CD4-positive, alpha-beta T cell treated with Interferon alpha-2 for 1 hour (primary cell): ENCODE data around the gene SDK2.

Source experiments
- DNase-seq, 2 donors: peaks; one replicate each; pipeline ENCODE4 v3.0.0-alpha.2; 2020 to 2022

Gene SDK2

DNA sequence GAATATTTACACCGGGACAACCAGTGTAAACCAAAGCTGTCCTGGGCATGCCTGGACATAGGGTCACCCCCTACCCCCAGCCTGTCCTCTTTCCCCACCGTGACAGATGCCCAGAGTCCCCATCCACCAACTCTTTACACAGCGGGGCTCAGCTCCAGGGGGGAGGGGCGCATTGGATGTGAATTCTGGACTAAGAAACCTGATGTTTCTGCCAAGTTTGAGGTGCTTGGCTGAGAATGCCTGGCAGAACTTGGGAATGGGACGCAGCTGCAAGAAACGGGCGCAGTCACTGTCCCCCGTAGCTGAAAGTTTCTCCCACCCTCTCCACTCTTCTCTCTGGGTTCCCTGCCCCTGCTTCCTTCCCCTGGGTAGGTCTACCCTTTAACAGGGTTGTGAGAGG, 264.4 kb downstream of the SDK2 start:
- DNase-seq = no peak

DNA sequence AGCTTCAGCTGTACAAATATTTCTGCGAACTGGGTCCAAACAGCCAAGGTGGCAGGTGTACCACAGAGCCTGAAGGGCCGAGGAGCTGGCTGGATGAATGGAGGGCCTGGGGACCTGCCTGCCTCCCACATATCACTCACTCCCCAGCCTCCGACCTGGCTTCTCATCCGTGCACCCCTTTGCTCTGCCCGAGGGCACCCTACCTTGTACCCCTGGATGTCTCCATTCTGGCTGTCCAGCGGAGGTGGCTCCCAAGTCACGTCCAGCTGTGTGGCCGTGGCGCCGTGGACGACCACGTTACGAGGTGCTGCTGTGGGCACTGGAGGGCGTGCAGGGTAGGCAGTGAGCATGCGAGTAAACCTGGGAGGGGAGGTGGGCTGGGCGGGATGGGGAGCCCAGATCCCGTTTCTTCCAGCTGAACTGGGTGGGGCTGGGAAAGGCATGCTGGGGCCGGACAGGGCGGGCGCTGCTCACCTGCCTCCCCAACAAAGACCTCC, 265.2 kb downstream of the SDK2 start:
- no peak for DNase-seq

DNA sequence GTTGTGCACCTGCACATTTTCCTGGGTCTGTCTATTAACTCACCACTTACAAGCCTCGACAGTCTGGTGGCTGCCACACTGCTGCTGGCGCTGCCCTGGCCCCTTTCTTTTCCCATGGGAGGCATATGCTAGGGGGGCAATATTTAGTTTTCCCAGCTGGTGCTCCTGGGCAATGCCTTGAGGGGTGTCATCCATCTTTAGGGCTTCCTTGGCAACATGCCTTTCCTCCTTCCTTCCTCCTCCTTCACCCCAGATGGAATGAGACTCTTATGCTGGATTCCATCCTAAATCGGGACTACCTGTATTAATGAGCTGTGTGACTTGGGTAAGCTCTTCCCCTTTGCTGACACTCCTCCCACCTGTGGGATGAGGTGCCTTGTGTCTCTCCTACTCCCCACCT, 267.6 kb downstream of the SDK2 start:
- DNase-seq = no peak

DNA sequence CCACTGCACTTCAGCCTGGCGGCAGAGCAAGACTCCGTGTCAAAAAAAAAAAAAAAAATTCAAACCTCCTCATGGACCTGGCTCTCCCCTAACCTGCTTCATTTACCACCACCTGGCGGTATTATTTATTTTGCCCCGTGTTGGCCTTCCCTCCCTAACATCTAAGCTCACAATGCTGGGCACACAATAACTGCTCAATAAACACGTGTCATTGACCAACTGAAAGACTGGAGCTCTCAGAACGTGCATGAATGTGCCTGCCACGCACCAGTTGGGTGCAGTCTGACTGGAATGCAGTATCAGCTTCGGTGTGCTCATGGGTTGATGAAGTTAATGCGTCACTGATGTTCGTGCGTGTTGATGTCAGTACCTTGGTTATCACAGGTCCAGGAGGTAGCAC, 268.1 kb downstream of the SDK2 start:
- no peak for DNase-seq

DNA sequence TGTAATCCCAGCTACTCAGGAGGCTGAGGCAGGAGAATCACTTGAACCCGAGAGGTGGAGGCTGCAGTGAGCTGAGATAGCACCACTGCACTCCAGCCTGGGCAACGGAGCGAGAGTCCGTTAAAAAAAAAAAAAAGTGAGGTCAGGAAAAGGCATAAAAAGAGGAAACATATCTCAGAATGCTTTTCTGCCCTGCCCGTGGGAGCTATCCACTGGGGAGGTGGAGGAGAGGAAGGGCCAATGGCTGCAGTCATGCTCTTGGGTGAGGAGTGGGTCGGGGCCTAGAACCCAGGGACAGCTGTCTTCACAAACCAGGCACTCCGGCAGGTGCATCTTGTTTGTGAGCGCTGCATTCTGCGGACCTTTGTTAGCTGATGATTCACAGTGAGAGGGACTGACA, 272.4 kb downstream of the SDK2 start:
- DNase-seq = no peak

DNA sequence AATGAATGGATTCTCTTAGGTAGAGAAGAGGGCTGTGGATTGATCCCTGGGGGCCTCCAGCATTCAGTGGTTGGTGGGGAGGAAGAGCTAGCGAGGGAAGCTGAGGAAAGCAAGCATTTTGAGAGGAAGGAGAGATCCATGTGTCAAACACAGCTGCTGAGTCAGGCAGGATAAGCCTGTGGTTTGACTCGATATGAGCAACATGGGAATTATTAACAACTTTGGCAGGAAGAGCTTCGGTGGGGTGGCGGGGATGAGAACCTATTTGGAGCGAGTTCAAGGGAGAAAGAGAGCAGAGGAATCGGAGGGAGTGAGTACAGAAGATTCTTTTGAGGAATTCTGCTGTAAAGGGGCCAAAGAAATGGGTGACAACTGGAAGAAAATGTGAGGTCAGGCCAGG, 273.0 kb downstream of the SDK2 start:
- DNase-seq = no peak

DNA sequence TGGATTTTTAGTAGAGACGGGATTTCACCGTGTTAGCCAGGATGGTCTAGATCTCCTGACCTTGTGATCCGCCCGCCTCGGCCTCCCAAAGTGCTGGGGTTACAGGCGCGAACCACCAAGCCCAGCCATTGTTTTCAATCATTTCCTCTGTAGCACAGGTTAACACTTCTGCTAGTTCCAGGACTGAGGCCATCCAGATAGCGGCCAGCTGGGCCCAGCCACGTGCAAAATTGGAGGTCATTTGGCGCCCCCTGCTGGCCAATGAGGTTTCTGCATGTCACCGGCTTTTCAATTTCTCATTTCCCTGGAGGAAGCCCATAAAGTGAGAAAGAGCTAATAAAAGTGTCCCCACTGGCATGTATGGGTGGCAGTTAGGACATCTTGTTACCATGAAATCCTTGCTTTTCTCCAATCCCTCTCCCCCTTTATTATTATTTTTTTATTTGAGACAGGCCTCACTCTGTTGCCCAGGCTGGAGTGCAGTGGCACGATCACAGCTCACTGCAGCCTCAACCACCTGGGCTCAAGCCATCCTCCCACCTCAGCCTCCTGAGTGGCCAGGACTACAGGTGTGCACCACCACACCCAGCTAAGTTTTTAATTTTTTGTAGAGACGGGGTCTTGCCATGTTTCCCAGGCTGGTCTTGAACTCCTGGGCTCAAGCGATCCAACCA, 274.3 kb downstream of the SDK2 start:
- DNase-seq = peak; percentile 64 to 75

DNA sequence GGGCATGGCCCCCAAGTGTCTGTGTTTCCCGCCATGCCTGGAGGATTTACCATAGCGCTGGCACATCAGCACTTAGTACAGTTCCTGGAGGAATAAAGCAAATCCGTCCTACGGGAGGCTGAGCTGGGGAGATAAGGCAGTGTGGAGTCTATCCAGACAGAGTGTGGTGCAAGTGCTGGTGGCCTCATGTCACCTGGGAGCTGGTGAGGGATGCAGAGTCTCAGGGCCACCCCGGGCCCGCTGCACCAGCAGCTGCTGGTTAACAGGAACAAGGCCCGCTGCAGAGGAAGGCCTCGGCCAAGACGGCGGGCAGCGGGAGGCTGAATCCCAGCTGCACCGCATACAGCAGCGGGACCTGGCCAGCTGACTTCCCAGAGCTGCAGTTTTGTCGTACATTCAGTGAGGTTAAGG, 275.1 kb downstream of the SDK2 start:
- no peak for DNase-seq

DNA sequence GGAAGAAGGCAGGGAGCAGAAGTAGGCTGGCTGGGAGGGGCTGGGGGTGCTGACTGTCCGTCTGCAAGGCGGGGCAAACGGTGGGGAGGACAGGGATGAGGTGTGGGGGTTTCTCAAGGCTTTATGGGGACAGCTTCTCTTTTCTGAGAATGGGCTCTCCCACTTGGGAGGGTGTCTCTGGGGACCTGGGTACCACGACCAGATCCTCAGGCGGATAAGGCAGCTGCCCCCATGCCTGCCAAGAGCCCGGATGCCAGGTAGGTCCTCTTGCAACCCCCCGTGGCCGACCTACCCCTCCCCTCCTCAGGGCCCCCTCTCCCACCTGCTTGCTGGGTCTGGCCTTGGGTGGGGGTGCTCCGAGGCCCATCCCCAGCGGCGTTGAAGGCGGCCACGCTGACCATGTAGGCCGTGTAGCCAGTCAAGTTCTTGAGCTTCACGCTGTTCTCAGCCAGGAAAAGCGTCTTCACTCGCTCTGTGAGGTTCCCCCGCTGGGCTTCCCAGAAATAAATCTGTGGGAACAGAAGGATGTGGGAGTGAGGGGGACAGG, 276.1 kb downstream of the SDK2 start:
- no peak for DNase-seq

DNA sequence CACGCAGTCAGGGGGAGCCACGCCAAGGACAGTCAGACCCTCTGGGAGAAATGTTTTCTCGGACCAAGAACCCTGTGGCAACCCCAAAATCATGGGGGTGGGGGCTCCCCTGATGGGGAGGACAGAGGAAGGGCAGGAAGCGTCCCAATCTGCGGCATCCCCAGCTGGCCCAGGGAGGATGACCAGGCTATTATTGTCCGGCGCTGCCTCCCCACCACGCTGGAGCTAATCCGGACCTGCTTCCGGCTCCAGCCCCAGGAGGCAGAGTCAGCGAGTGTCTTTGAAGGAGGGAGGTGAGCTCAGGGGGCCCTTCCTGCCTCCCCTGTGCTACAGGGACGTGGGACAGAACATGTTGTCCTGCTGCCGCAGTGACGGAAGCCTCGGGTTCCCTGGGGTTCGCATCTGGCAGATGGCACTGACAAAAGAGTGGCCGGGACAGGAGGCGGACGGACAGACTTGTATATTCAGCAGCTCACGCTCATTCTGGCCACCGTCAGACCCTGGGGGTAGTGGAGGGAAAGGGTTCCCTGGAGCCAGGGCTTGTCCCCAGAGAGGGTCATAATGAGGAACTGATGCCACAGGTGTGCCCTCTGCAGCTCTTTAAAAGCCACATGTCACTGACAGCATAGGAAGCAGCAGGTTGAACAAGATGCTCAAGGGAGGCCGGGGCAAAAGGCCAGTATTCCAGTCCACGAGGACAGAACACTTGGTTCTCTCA, 278.2 kb downstream of the SDK2 start:
- no peak for DNase-seq

DNA sequence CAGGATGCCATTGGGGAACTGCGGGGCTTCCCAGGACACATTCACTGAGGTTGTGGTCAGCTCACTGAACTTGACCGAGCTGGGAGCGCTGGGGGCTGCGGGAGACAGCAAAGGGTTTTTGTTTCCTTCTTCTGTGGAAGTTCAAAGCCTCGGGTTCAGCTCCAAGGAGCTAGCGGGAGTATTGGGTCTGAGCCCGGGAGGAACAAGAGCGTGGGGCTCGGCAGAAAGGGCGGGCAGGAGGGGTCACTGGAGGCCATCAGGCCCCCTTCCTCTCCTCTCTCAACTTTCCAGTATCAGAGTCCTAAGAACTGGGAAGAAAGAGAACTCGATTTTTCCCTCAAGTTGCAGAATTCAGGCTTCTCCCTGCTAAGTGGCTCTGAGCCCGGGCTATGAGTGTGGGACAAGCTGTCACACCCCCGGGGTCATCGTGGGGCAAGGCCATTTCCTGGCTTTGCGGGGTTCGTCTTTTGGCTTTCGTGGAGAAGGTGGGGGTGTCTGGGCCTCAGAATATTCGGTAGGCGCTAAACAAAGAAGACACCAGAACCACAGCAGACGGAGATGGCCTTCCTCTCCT, 278.9 kb downstream of the SDK2 start:
- DNase-seq = no peak

DNA sequence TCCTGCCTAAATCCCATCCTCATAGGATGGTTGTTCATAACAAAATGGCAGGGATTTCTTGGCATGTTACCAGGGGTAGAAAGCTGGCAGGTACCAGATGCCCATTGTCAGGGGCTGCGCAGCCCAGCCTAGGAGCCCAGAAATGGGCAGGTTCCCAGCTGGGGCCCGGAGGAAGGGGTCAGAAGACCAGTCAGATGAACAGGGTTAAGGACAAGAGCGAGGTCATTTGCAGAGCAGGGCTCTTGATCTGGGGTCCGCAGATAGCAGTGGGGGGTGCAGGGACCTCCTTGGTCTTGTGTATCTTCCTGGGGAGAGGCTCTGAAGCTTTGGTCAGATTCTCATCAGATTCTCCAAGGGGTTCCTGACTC, 280.1 kb downstream of the SDK2 start:
- DNase-seq = no peak

DNA sequence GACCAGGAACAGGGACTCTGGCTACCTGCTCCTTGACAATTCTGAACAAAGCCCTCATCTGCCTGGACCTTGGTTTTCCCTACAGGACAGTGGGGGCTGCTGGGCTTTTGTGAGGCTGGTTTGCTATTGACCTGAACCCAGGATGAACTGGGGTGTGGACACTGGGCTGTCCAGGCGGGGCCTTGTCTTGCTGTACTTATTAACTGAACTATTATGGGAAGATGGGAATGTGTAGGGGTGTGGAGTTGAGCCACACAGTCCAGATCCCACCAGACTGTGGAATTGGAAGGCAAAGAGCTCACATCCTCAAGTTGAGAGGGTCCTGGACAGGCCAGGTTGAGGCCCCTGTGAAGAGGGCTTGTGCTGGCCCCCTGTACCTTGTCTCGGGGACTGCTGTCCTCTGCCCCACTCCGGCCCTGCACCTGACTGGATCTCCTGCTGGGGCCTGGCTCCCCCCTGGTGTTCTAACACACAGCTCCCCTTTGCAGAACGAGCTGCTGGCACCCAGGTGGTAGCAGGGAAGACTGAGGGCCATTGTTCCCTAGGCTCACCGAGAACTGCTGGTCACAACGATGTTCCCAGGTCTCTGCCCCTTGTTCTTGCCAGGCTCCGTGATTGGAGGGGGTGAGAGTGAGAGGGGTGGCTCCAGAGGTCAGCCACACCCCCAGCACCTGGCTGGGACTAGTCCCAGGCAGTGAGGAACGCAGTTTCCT, 280.6 kb downstream of the SDK2 start:
- no peak for DNase-seq

DNA sequence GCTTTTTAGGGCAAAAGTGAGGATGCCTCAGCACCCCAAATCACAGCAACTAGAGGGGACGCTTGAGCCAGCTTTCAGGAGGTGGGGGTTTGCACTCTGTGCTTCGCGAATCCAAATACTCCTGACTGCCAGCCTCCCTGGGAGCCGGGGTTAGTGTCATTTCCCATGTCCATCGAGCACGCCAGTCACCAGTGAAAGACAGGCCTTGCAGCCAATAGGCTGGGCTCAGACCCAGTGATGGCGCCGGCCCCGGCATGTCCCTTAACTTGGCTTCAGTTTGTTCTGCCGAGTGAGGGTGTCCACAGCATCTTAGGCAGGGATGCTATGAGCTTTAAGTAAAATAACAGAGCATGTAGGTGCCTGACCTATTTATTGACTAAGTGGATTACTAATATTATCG, 281.5 kb downstream of the SDK2 start:
- no peak for DNase-seq

DNA sequence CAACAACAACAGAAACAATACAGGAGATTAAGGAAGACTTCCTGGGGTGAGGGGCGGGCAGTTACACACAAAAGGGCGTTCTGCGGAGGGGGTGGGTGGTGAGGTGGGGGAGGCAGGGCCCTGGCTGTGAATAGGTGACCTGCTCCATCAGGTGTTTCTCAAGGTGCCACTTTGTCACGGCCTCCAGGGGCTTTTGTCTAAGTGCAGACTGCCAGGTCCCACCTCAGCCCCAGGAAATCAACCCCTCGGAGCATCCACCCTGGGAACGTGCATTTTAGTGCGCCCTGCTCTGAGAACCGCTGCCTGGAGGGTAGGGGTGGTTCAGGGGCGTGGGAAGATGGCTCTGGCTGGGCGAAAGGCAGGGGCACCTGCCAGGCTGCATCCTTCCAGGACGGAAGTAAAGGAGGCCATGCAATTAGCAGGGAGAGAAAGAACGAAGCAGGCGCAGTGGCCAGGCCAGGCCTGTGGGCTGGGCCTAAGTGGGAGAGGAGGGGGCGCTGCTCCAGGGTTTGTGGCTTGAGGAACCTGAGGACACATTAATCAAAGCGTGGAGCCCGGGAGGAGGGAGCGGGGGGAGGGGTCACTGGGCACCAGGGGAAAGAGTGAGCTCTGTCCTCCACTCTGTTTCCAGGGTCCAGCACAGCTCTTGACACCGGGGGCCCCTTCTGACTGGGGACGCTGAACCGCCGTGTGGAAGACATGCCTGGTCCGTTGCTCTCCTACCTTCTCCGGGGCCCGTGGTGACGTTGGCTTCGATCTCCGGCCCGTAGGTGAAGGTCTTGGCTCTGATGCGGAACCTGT, 283.1 kb downstream of the SDK2 start:
- DNase-seq = no peak

DNA sequence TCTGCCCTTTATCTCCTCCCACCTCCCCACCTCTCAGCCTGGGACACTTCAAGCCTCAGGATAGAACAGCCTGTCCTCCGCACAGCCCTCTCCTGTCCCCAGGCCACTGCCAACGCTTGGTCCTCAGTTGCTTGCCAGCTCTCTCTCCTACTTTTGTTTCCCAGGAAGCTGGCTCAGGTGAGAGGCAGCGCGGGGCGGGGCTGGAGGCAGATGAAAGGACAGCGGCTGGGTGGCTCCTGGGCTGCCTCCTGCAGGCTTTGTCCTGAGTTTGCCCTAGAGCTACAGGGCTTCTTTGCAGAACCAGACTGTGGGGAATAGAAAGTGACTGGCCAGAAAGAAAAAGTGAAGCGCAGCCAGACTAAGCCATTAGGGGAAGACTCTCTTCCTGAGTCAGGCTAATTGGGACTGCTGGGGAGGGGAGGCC, 284.2 kb downstream of the SDK2 start:
- no peak for DNase-seq

DNA sequence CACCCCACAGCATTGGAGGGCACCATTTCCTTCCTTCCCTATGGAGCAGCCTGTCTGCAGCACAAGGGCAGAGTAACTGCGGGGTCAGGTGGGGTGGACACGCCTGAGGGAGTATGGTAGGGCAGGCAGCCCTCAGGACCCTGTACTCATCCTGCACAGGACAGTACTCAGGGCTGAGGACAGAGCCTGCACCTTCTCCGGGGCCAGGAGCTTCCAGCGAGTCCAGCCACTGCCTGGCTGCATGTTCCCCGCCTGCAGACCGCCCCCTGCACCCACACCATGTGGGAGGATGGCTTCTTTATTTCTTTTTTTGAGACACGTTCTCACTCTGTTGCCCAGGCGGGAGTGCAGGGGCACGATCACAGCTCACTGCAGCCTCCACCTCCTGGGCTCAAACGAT, 284.9 kb downstream of the SDK2 start:
- DNase-seq = no peak

DNA sequence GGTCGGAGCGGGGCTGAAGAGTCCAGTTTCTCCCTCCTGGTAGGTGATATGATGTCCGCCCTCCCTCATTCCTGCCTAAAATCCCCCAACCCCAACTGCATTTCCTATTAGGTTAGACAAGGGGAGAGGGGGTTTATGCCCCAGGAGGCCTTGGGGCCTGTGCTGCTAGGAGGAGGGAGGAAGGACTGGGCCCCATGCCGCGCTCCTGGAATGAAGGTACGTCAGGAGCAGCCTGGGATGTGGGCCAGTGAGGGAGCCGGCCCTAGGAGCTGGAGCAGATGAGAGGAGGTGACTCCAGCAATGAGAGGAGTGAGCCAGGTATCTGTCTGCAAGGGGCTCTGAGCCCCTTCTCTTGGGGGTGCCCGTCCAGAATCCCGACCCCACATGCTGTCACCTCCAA, 285.6 kb downstream of the SDK2 start:
- no peak for DNase-seq

DNA sequence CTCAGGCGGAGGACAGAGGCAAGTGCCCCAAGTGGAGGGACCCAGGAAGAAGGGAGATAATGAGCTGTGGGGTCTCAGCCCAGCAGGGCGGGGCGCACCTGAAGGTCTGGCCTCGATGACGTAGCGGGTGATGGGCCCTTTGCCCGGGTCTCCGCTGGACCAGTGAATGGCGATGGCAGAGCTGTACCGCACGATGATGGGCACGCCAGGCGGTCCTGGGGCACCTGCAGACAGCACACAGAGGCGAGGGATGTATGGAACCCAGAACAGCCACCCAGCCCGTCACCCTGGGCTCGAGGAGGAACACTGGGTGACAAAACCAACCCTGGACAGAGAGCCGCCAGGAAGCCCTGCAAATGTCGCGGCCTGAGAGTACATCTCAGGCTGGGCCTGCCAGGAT, 286.3 kb downstream of the SDK2 start:
- DNase-seq = no peak

DNA sequence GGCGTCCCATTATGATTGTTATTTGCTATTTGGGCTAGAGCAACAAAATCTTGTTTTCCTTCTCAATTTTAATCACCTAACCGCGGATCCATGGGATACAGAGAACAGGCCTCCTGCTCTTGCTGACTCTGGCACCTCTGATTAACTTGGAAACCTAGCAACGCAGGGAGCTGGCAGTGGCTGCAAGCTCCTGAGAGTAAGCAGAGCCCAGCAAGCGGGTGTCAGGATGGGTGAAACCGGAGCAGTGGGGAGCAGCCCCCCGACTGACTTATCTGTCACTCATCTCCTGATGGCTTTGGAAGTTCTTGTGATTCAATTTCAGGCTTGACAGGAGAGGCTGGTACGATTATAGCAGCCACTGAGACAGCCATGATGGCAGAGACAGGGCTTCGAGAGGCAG, 286.9 kb downstream of the SDK2 start:
- DNase-seq = no peak

DNA sequence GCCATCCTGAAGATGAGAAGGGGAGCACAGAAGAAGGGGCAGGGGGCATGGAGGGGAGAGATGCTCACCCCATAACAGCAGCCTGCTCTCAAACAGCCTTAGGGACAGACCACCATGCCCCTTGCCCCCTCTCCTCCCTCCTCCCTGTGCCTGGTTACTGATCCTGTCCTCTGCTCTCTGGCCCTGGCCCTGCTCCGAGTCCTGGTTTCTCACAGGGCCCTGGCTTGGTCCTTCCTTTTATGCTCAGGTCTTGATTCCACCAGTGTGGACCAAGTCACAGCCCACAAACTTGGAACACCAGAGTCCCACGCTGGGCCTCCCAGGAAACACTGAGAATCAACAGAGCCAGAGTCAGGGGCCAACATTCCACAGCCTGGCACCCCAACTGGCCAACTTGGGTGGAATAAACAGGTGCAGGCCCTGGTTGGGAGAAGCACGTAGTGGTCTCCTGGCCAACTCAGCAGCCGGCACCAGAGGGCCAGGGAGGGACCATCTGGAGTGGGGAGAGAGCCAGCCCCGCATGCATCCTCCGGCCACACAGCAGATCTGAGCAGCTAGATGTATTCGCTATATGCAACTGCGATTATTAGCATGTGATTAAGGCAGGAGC, 287.6 kb downstream of the SDK2 start:
- DNase-seq = no peak
